Lung (tissue), 12 donors: Measurements from ENCODE around the gene MTHFD2. TPM values are rescaled to one million over a fixed set of nuclear protein-coding genes. Genes with fewer than 3 reads are reported as not detected.

Experiments used
- ATAC-seq: fragments of 200-7000 bp; cut with Tn5 transposase; one replicate; pipeline ENCODE4 v1.9.1; 2020; ENCODE audit warnings: moderate number of reproducible peaks; ENCODE audit not compliant: insufficient read depth, low FRiP score
- DNase-seq, 3 donors: peaks; one replicate each; pipeline ENCODE4 v3.0.0-alpha.2; 2013 to 2017
- H3K27ac ChIP-seq, 2 donors: one replicate each; pipeline ENCODE4 v1.5.1; 2013; ENCODE audit warnings: mild to moderate bottlenecking in 2 of 2, moderate library complexity in 2 of 2, control low read depth in 1 of 2, inconsistent platforms in 1 of 2, low read depth in 1 of 2, low read length in 1 of 2
- H3K27me3 ChIP-seq, 3 donors: one replicate each; pipeline ENCODE4 v1.5.1; 2013; ENCODE audit warnings: low read length in 2 of 3; ENCODE audit not compliant: control insufficient read depth in 3 of 3, insufficient read depth in 3 of 3
- H3K36me3 ChIP-seq, 4 donors: one replicate each; pipeline ENCODE4 v1.5.1; 2013; ENCODE audit warnings: low read length in 4 of 4, mild to moderate bottlenecking in 1 of 4, moderate library complexity in 1 of 4; ENCODE audit not compliant: control insufficient read depth in 4 of 4, insufficient read depth in 4 of 4
- H3K4me1 ChIP-seq, 5 donors: one replicate each; pipeline ENCODE4 v1.5.1; 2013; ENCODE audit warnings: low read length in 5 of 5, mild to moderate bottlenecking in 2 of 5, moderate library complexity in 1 of 5; ENCODE audit not compliant: control insufficient read depth in 5 of 5, insufficient read depth in 5 of 5
- H3K4me3 ChIP-seq: one replicate; pipeline ENCODE4 v1.5.1; 2013; ENCODE audit warnings: mild to moderate bottlenecking, control low read depth, moderate library complexity
- H3K9ac ChIP-seq, 2 donors: one replicate each; pipeline ENCODE4 v1.5.1; 2013; ENCODE audit warnings: low read length in 2 of 2, control low read depth in 1 of 2; ENCODE audit not compliant: insufficient read depth in 1 of 2
- H3K9me3 ChIP-seq, 4 donors: one replicate each; pipeline ENCODE4 v1.5.1; 2013; ENCODE audit warnings: low read length in 3 of 4, mild to moderate bottlenecking in 1 of 4, moderate library complexity in 1 of 4; ENCODE audit not compliant: control insufficient read depth in 4 of 4, insufficient read depth in 3 of 4
- CTCF ChIP-seq: IDR thresholded peaks from 2 replicates; pipeline ENCODE4 v1.5.1; 2012; ENCODE audit warnings: mild to moderate bottlenecking; ENCODE audit errors: control extremely low read depth, extremely low read depth
- WGBS, 2 donors: extraction: QIAGEN DNeasy Blood & Tissue Kit; methylation state at CpG; one replicate each; pipeline ENCODE4 v1.1.7; 2013; 5-methylcytosine and 5-hydroxymethylcytosine counted together
- polyA plus RNA-seq, 2 donors: library from polyadenylated mRNA; stranded (reverse); fragments of 200-250 nt; gene quantifications; one replicate each; pipeline ENCODE4 v1.2.1, GENCODE V29; 2013
- total RNA-seq, 2 donors: library from RNA; depleted of rRNA in 1 of 2; stranded (reverse); fragments of >200 nt in 1 of 2; gene quantifications; one replicate each; pipeline ENCODE4 v1.2.1, GENCODE V29; 2014 to 2021
- donor health status: control.
- donor health status: control.
- donor health status: Bipolar disorder and iron deficiency.
- donor health status: healthy.
- donor health status: DM: yes; HTN: yes; CAD: no.

The MTHFD2 gene
- total and polyA plus RNA-seq, 4 donors, result 20.9 to 88.1 (median 58.2) TPM

DNA sequence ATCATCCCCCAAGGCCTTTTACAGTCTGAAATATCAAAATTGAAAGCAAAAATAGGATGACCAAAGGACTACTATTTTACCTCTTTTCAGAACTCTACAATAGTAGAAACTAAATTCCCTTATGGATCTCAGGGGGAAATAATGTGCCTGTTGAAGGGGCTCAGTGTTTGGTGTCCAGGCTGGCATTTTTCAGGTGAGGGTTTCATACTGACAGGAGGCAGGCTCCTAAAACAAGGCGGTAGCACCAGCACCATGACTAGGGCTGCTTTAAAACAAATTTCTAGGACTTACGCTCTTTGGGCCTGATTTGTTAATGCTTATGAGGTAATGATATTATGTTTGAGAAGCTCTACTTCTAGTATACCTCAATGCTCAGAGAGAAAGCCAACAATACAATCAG is 45.5 kb upstream of the MTHFD2 start:
- WGBS, 2 donors, result 80 to 86% methylated on average over 2 of the region's 2 CpGs
- H3K36me3 ChIP-seq, result peaks cover 11 to 38% (median 17%) of the 10 kb centered on the region in 4 donors

GRCh38 chr2:74155830-74156229 is 42.6 kb upstream of the MTHFD2 start:
- no peak overlapping the region for H3K9ac ChIP-seq
- DNase-seq, result no peak
- no peak for ATAC-seq
- no peak for TF ChIP-seq CTCF
- no peak overlapping the region for H3K4me3 ChIP-seq
- H3K27me3 ChIP-seq, result no peaks in the 10 kb centered on the region
- peaks cover 20 to 40% (median 30%) of the 10 kb centered on the region in 4 donors for H3K36me3 ChIP-seq
- no peaks in the 10 kb centered on the region for H3K9me3 ChIP-seq
- no peak overlapping the region for H3K27ac ChIP-seq
- 92 to 93% methylated on average over 3 of the region's 3 CpGs for WGBS, 2 donors
- no peaks in the 10 kb centered on the region for H3K4me1 ChIP-seq

More for the DNA sequence above, 45.5 kb upstream of the MTHFD2 start:
- Histone ChIP-seq H3K27ac (no peak overlapping the region), H3K4me3 (no peak overlapping the region), H3K4me1 (peaks cover 0 to 6% (median 0%) of the 10 kb centered on the region in 5 donors), H3K9me3 (no peaks in the 10 kb centered on the region), H3K27me3 (no peaks in the 10 kb centered on the region), H3K9ac (no peak overlapping the region)
- DNase-seq (no peak), ATAC-seq (no peak)
- no peak for TF ChIP-seq CTCF

DNA sequence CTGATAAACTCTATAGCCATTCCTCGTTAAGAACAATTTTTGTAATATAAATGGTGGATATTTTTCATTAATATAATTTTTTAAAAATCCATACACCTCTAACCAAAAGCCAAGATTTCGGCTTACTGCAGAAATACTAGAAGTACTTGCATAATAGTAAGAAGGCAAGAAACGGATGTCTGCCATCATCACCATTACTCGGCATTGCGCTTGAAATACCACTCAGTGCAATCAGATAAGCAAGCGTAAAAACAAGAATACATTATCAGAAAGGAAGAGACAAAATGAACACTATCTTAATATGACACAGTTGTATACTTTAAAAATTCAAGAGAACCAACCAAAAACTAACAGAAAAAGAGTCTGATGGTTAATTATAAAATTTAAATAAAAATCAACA is 35.5 kb upstream of the MTHFD2 start:
- Histone ChIP-seq H3K27ac (no peak overlapping the region), H3K27me3 (no peaks in the 10 kb centered on the region), H3K4me3 (no peak overlapping the region), H3K9me3 (no peaks in the 10 kb centered on the region), H3K4me1 (no peaks in the 10 kb centered on the region), H3K9ac (no peak overlapping the region), H3K36me3 (peaks cover 29 to 40% (median 39%) of the 10 kb centered on the region in 4 donors)
- TF ChIP-seq CTCF, result no peak
- DNase-seq (no peak), ATAC-seq (no peak)
- WGBS, 2 donors, result 84 to 94% methylated on average over 6 of the region's 6 CpGs

DNA sequence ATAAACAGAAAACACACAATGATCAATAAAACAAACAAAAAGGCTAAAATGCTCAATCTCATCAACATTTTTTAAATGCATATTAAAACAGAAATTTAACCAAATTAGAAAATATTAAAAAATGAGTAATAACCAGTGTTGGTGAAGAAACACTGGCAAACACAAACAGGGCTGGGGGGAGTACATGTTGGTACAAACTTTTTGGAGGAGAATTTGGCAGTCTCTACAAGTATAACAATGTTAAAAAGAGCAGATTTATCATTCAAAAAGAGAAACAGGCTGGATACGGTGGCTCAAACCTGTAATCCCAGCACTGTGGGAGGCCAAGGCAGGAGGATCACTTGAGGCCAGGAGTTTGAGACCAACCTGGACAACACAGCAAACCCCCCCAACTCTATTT is 33.7 kb upstream of the MTHFD2 start:
- H3K4me1 ChIP-seq, result no peaks in the 10 kb centered on the region
- 97 to 100% methylated on average over 1 of the region's 1 CpG for WGBS, 2 donors
- H3K27ac ChIP-seq, result no peak overlapping the region
- no peak overlapping the region for H3K4me3 ChIP-seq
- DNase-seq, result no peak
- ATAC-seq, result no peak
- no peaks in the 10 kb centered on the region for H3K9me3 ChIP-seq
- H3K9ac ChIP-seq, result no peak overlapping the region
- peaks cover 33 to 42% (median 33%) of the 10 kb centered on the region in 4 donors for H3K36me3 ChIP-seq
- no peak for TF ChIP-seq CTCF
- H3K27me3 ChIP-seq, result no peaks in the 10 kb centered on the region
